K562 (cell line): ENCODE results near the gene PSMB11. TPM values are rescaled to one million over a fixed set of nuclear protein-coding genes. Genes with fewer than 3 reads are reported as not detected.

Source experiments
- ATAC-seq: fragments of 200-7000 bp; cut with Tn5 transposase; 3 replicates; pipeline ENCODE4 v1.9.1; 2020; ENCODE audit warnings: moderate library complexity
- BruUV-seq: library from RNA; stranded (reverse); fragments of 400-500 nt; replicated peaks from 2 replicates; lab custom pipeline; 2021; lab: Mats Ljungman, UMichigan
- CTCF ChIA-PET: fragments of 300-600 bp; formaldehyde crosslinking; extraction: SDS; loops from one replicate; lab custom pipeline; 2021; ENCODE audit warnings: low intra/inter-chr PET ratio; lab: Yijun Ruan, JAX
- POLR2A ChIA-PET: fragments of 300-600, 350-650 bp; sonication (Branson Sonifier 250); formaldehyde crosslinking; extraction: SDS; loops from one replicate; lab custom pipeline; 2021; ENCODE audit warnings: antibody characterized with exemption, inconsistent platforms; lab: Yijun Ruan, JAX
- DNase-seq, 4 experiments: peaks; one replicate each; pipeline versions ENCODE4 v3.0.0 to v3.0.0-alpha.2; 2011 to 2018; ENCODE audit warnings: low spot score in 3 of 4, mixed read lengths in 3 of 4; ENCODE audit errors: extremely low read depth in 1 of 4
- FAIRE-seq: peaks from 2 replicates; lab custom pipeline; 2011; peaks lifted over from hg19 to GRCh38; lab: Jason Lieb, UNC
- H2AFZ ChIP-seq: 2 replicates; pipeline ENCODE4 v1.6.0; 2011; ENCODE audit warnings: low read depth, low read length, control low read depth, inconsistent platforms
- H3K27ac ChIP-seq: fragments of 200-600 bp; 3 replicates; pipeline ENCODE4 v1.8.0; 2011; ENCODE audit warnings: low read depth, mild to moderate bottlenecking, control low read depth, inconsistent platforms, low read length, moderate library complexity, mixed read lengths; ENCODE audit errors: extremely low read depth
- H3K27me3 ChIP-seq, 2 experiments: fragments of 300-600 bp in 1 of 2; 2 replicates in 1 of 2; 3 replicates in 1 of 2; pipeline versions ENCODE4 v1.6.0 to v1.8.0; 2011; ENCODE audit warnings: inconsistent platforms in 2 of 2, low read length in 2 of 2, mild to moderate bottlenecking in 1 of 2, mixed read lengths in 1 of 2, moderate library complexity in 1 of 2; ENCODE audit not compliant: control insufficient read depth in 2 of 2, insufficient read depth in 2 of 2
- H3K36me3 ChIP-seq: fragments of 300-600 bp; 3 replicates; pipeline ENCODE4 v1.8.0; 2011; ENCODE audit warnings: mild to moderate bottlenecking, low read length, inconsistent platforms; ENCODE audit not compliant: control insufficient read depth, insufficient read depth
- H3K4me1 ChIP-seq, 2 experiments: fragments of 200-600 bp in 1 of 2; replicated peaks in 1 of 2; 2 replicates in 1 of 2; 3 replicates in 1 of 2; pipeline versions ENCODE4 v1.5.1 to v1.8.0; 2011; ENCODE audit warnings: inconsistent platforms in 2 of 2, low read length in 2 of 2, mild to moderate bottlenecking in 1 of 2, mixed read lengths in 1 of 2, moderate library complexity in 1 of 2; ENCODE audit not compliant: control insufficient read depth in 2 of 2, insufficient read depth in 2 of 2
- H3K4me2 ChIP-seq: 2 replicates; pipeline ENCODE4 v1.6.1; 2011; ENCODE audit warnings: low read length, control low read depth, inconsistent platforms, mixed read lengths; ENCODE audit not compliant: insufficient read depth
- H3K4me3 ChIP-seq: fragments of 200-600 bp; sonication (generic), shearing (Covaris generic); 2 replicates; pipeline ENCODE4 v1.5.1; 2016; ENCODE audit warnings: control low read depth, inconsistent platforms
- H3K79me2 ChIP-seq: fragments of 200-600 bp; 3 replicates; pipeline ENCODE4 v1.8.0; 2011; ENCODE audit warnings: low read length, inconsistent platforms; ENCODE audit not compliant: control insufficient read depth, insufficient read depth
- H3K9ac ChIP-seq, 2 experiments: 2 replicates each; pipeline versions ENCODE4 v1.6.0 to v1.6.1; 2011; ENCODE audit warnings: low read depth in 2 of 2, low read length in 2 of 2, control low read depth in 1 of 2, inconsistent platforms in 1 of 2, mild to moderate bottlenecking in 1 of 2, mixed read lengths in 1 of 2; ENCODE audit not compliant: insufficient read depth in 1 of 2
- H3K9me1 ChIP-seq: one replicate; pipeline ENCODE4 v1.6.0; 2011; ENCODE audit warnings: inconsistent platforms, mild to moderate bottlenecking, low read length, moderate library complexity; ENCODE audit not compliant: control insufficient read depth, insufficient read depth
- H3K9me3 ChIP-seq: replicated peaks from 2 replicates; pipeline ENCODE4 v1.5.1; 2011; ENCODE audit warnings: low read depth, low read length, inconsistent platforms; ENCODE audit not compliant: control insufficient read depth, insufficient read depth
- H4K20me1 ChIP-seq: replicated peaks from 2 replicates; pipeline ENCODE4 v1.6.1; 2011; ENCODE audit warnings: low read length, inconsistent platforms, mixed read lengths; ENCODE audit not compliant: control insufficient read depth, insufficient read depth
- FOSL1 ChIP-seq: fragments of 200-800 bp; sonication (Bioruptor generic); conservative IDR thresholded peaks from 2 replicates; pipeline ENCODE4 v1.6.1; 2016; ENCODE audit warnings: missing genetic modification characterization, missing compliant biosample characterization
- JUN ChIP-seq, 2 experiments: sonication (generic) in 1 of 2; formaldehyde crosslinking in 1 of 2; IDR thresholded peaks; 2 replicates each; pipeline versions ENCODE4 v1.6.1 to v1.8.0; 2012 to 2022; ENCODE audit warnings: borderline replicate concordance in 2 of 2, mild to moderate bottlenecking in 2 of 2, improper control_type of control experiment in 1 of 2, low read depth in 1 of 2, low read length in 1 of 2, missing genetic modification reagents in 1 of 2
- RUNX1 ChIP-seq: sonication (generic); IDR thresholded peaks from 2 replicates; pipeline ENCODE4 v1.6.1; 2016; ENCODE audit warnings: antibody characterized with exemption, low read depth
- SP1 ChIP-seq: sonication (generic); formaldehyde crosslinking; IDR thresholded peaks from 2 replicates; pipeline ENCODE4 v1.8.1; 2022; ENCODE audit warnings: mild to moderate bottlenecking, missing genetic modification reagents
- TAF7 ChIP-seq: fragments of 450-650 bp; IDR thresholded peaks from 2 replicates; pipeline ENCODE4 v1.6.1; 2016; ENCODE audit warnings: missing genetic modification characterization, missing compliant biosample characterization
- ZNF644 ChIP-seq: fragments of 200-800 bp; sonication (Bioruptor generic); IDR thresholded peaks from 2 replicates; pipeline ENCODE4 v1.6.1; 2016; ENCODE audit warnings: low read depth, missing genetic modification characterization, missing compliant biosample characterization
- WGBS: fragments of 100-300 bp; shearing (Covaris generic); methylation state at CpG from one replicate; pipeline ENCODE4 v1.1.6; 2016; ENCODE audit warnings: low coverage, mixed read lengths; ENCODE audit not compliant: insufficient coverage; ENCODE audit errors: missing lambda C conversion rate; 5-methylcytosine and 5-hydroxymethylcytosine counted together
- in situ Hi-C: fragments of 300-500 bp; cut with MboI; formaldehyde crosslinking; loops from 4 replicates; pipeline ENCODE4 v1.15.0; 2018; ENCODE audit warnings: inconsistent platforms, mixed read lengths
- intact Hi-C: fragments of 100-400 bp; cut with micrococcal nuclease; formaldehyde crosslinking; loops from 2 replicates; pipeline ENCODE4 v1.14.2; 2022
- polyA plus RNA-seq, 8 experiments: library from polyadenylated mRNA; depleted of rRNA in 4 of 8; stranded (reverse) in 5 of 8; unstranded in 3 of 8; fragments of >200 nt; fragmentation: Nextera tagmentation in 2 of 8; fragmentation: Illumina TruSeq in 1 of 8; extraction: Ambion mirVana in 2 of 8; extraction: Trizol in 1 of 8; gene quantifications; 2 replicates each; pipeline versions ENCODE4 v1.2.1 to v1.2.3, GENCODE V29; 2011 to 2014; ENCODE audit warnings: inconsistent platforms in 1 of 8, missing spikeins in 1 of 8
- total RNA-seq, 7 experiments: library from RNA; depleted of rRNA in 6 of 7; stranded (reverse); fragments of >200 nt in 6 of 7; fragmentation: Illumina TruSeq in 2 of 7; extraction: Trizol in 2 of 7; gene quantifications; 2 replicates each; pipeline versions ENCODE4 v1.2.1 to v1.2.3, GENCODE V29; 2011 to 2021; ENCODE audit warnings: low replicate concordance in 1 of 7
- TF ChIP-seq, protein P1 (sequence below), 2 experiments: fragments of 450-650 bp; conservative IDR thresholded peaks; 2 replicates each; pipeline ENCODE4 v1.6.1; 2017; ENCODE audit warnings: mild to moderate bottlenecking in 2 of 2, moderate library complexity in 2 of 2

Gene PSMB11
- total and polyA plus RNA-seq, 9 of the 15 experiments (the other 6 are each of a cell fraction or from before 2014, with no cell fraction given): not detected

DNA sequence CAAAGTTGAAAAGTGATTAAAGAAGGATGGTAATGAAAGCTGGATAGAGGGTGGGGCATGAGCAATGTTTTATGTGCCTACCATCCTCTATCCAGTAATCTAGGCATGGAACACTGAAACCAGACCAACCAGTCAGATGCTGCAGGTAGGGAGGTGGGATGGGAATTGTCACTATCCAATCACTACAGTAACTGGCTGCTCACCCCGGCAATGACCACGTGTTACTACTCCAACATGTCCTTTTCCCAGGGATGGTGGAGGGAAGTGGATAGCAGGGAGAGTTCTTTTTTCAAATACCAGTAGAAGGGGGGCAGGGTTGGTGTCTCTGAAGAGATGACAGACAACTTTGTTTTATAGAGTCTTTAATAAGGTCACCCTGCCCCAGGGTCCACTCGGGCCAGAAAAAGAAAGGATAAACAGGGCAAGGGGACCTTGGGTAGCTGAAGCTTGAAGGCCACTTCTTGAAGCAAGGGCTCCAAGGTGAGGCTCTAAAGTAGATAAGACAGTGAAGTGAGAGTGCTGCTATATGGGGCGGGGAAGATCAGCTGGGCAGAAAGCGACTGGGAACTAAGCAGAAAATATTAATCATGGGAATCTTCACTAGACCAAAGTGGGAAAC lies 30.0 kb downstream of the PSMB11 start (continued):
- TF ChIP-seq, protein P1, sequence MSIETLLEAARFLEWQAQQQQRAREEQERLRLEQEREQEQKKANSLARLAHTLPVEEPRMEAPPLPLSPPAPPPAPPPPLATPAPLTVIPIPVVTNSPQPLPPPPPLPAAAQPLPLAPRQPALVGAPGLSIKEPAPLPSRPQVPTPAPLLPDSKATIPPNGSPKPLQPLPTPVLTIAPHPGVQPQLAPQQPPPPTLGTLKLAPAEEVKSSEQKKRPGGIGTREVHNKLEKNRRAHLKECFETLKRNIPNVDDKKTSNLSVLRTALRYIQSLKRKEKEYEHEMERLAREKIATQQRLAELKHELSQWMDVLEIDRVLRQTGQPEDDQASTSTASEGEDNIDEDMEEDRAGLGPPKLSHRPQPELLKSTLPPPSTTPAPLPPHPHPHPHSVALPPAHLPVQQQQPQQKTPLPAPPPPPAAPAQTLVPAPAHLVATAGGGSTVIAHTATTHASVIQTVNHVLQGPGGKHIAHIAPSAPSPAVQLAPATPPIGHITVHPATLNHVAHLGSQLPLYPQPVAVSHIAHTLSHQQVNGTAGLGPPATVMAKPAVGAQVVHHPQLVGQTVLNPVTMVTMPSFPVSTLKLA (conservative IDR thresholded peaks at IDR 0.05): peak; percentile 13 to 26; a peak in 1 of 4 replicates
- 0 out of 2 replicates have a peak, but pooled peaks have one; percentile 25 for TF ChIP-seq ZNF644
- TF ChIP-seq, all 486 proteins: peak for 5

GRCh38 chr14:23074906-23075305 lies 32.9 kb downstream of the PSMB11 start:
- 85% methylated on average over 1 of the region's 1 CpG for WGBS
- H3K27ac ChIP-seq: no peak overlapping the region
- no peak overlapping the region for H3K9ac ChIP-seq
- no peaks in the 10 kb centered on the region for H3K9me1 ChIP-seq
- H3K36me3 ChIP-seq: peaks cover 77% of the 10 kb centered on the region
- POLR2A ChIA-PET: interaction anchor here (0.7 to 1.5 kb wide), 3 partner anchors 8 to 204 kb away, joined by 3 read pairs; partner anchors contain the start of gene LRP10
- intact Hi-C loops: no loop called here
- no peak overlapping the region for H2AFZ ChIP-seq
- H3K9me3 ChIP-seq: no peaks in the 10 kb centered on the region
- H3K4me2 ChIP-seq: no peak overlapping the region
- no peak overlapping the region for H3K4me3 ChIP-seq
- CTCF ChIA-PET: interaction anchor here (0.6 to 1.4 kb wide), 2 partner anchors 35 to 86 kb away, joined by 4 to 6 read pairs; no protein-coding TSS in a partner anchor
- H3K27me3 ChIP-seq: no peaks in the 10 kb centered on the region
- in situ Hi-C loops: no loop called here
- FAIRE-seq (no peak), DNase-seq (no peak), ATAC-seq (no peak)
- no peaks in the 10 kb centered on the region for H4K20me1 ChIP-seq
- H3K79me2 ChIP-seq: peaks cover 34% of the 10 kb centered on the region
- H3K4me1 ChIP-seq: peaks cover 26 to 41% of the 10 kb centered on the region in 2 experiments
- TF ChIP-seq FOSL1 (no peak), RUNX1 (no peak), JUN (IDR thresholded peaks at IDR 0.05; ENCODE audit: borderline replicate concordance, low read depth, low read length) (no peak), JUN (CRISPR knock-in tag; IDR thresholded peaks at IDR 0.05; ENCODE audit: borderline replicate concordance) (no peak), TAF7 (tag) (no peak), SP1 (CRISPR knock-in tag) (no peak)
- no TSS peak for BruUV-seq
